GM10266 (cell line): ENCODE data around the gene PHF3.

Experiments used
- DNase-seq: peaks from one replicate; pipeline ENCODE4 v3.0.0; 2012; ENCODE audit errors: extremely low spot score
- CTCF ChIP-seq: IDR thresholded peaks from 2 replicates; pipeline ENCODE4 v1.5.1; 2012; ENCODE audit warnings: mild to moderate bottlenecking, low read depth; ENCODE audit not compliant: control insufficient read depth, insufficient read depth; ENCODE audit errors: missing control alignments

Gene PHF3

GRCh38 chr6:63635588-63636517 is at the start of gene PHF3:
Gene PHF3, plus strand, starts transcription at chr6:63635802. Its CDS starts 10,750 bp downstream, at chr6:63646552.
- DNase-seq: peak; percentile 95
- no peak for TF ChIP-seq CTCF

- no peak for DNase-seq
Measured at GRCh38 chr6:63589952-63590411, 45.6 kb upstream of the PHF3 start.

GRCh38 chr6:63592886-63593285 is 42.7 kb upstream of the PHF3 start:
- TF ChIP-seq CTCF: no peak
- no peak for DNase-seq

More at GRCh38 chr6:63589952-63590411, 45.6 kb upstream of the PHF3 start:
- no peak for TF ChIP-seq CTCF

- no peak for TF ChIP-seq CTCF
- DNase-seq: no peak
Measured at GRCh38 chr6:63597141-63598048, 38.2 kb upstream of the PHF3 start.

GRCh38 chr6:63598049-63599036 is 37.3 kb upstream of the PHF3 start:
- peak; percentile 78 for DNase-seq
- peak; percentile 93 for TF ChIP-seq CTCF

- DNase-seq: no peak
- no peak for TF ChIP-seq CTCF
Measured at GRCh38 chr6:63599243-63599642, 36.4 kb upstream of the PHF3 start.
